ENCODE results near the gene BATF3.
"Not testable (repeated sequence)": the region's sequence is repeated elsewhere in the genome, so short reads cannot be mapped to it uniquely, and the experiment has no call there.

Gene BATF3

DNA sequence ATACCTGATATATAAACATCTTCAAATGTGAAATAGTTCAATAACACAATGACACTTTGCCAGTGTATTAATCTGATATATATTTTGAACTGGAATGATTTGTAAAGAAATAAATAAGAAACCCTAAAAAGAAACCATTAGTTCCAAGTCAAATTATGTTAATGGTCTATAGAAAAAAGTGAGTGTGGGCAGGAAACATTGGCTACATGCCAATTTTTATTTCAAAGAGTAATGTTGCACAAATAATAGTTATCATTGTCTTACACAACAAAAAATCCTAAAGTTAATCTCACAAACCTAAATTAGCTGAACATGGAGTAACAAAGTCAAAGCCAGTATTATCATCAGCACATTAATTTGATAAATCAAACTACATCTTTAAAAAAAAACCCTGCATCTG is 37.9 kb upstream of the BATF3 start:
- TF ChIP-seq ELF4 (IDR thresholded peaks at IDR 0.05) (no peak), PKNOX1 (IDR thresholded peaks at IDR 0.05) (no peak), FOXM1 (IDR thresholded peaks at IDR 0.05; ENCODE audit: borderline replicate concordance) (no peak), LEF1 (IDR thresholded peaks at IDR 0.05; ENCODE audit: borderline replicate concordance) (no peak), HDGF (IDR thresholded peaks at IDR 0.05; ENCODE audit: borderline replicate concordance) (no peak), TARDBP (IDR thresholded peaks at IDR 0.05) (no peak), BHLHE40 (IDR thresholded peaks at IDR 0.05; ENCODE audit: borderline replicate concordance) (no peak), ARNT (IDR thresholded peaks at IDR 0.05) (no peak), CTBP1 (IDR thresholded peaks at IDR 0.05; ENCODE audit: borderline replicate concordance) (no peak), SP1 (IDR thresholded peaks at IDR 0.05) (no peak), FOXK2 (IDR thresholded peaks at IDR 0.05) (no peak), NFRKB (IDR thresholded peaks at IDR 0.05) (no peak), SUZ12 (IDR thresholded peaks at IDR 0.05) (no peak), L3MBTL2 (conservative IDR thresholded peaks at IDR 0.05) (no peak), ZNF384 (IDR thresholded peaks at IDR 0.05) (no peak), FOXA1 (IDR thresholded peaks at IDR 0.05) (no peak)
- CTCF ChIA-PET: interaction anchor here (0.6 kb wide), 1 partner anchor 9 kb away, joined by 3 read pairs; no protein-coding TSS in a partner anchor
- POLR2A ChIA-PET: interaction anchor here (1.1 kb wide), 1 partner anchor 120 kb away, joined by 5 read pairs; the partner anchor contains the start of gene FLVCR1
- no peak for DNase-seq (ENCODE audit: extremely low spot score)

- TF ChIP-seq NFRKB (IDR thresholded peaks at IDR 0.05) (no peak), TARDBP (IDR thresholded peaks at IDR 0.05) (no peak), L3MBTL2 (conservative IDR thresholded peaks at IDR 0.05) (no peak), PKNOX1 (IDR thresholded peaks at IDR 0.05) (no peak), FOXK2 (IDR thresholded peaks at IDR 0.05) (no peak), FOXA1 (IDR thresholded peaks at IDR 0.05) (no peak)
- POLR2A ChIA-PET: no interaction called here
- CTCF ChIA-PET: no interaction called here
- DNase-seq (ENCODE audit: extremely low spot score): no peak
These were observed 33.5 kb upstream of the BATF3 start for GRCh38 chr1:212733109-212733508.

GRCh38 chr1:212731630-212732029 is 32.0 kb upstream of the BATF3 start:
- POLR2A ChIA-PET: no interaction called here
- TF ChIP-seq FOXA1 (IDR thresholded peaks at IDR 0.05) (no peak), TARDBP (IDR thresholded peaks at IDR 0.05) (no peak), CTBP1 (IDR thresholded peaks at IDR 0.05; ENCODE audit: borderline replicate concordance) (no peak), PKNOX1 (IDR thresholded peaks at IDR 0.05) (no peak), L3MBTL2 (conservative IDR thresholded peaks at IDR 0.05) (no peak)
- no peak for DNase-seq (ENCODE audit: extremely low spot score)
- CTCF ChIA-PET: interaction anchor here (0.6 kb wide), 1 partner anchor 59 kb away, joined by 5 read pairs; no protein-coding TSS in a partner anchor

DNA sequence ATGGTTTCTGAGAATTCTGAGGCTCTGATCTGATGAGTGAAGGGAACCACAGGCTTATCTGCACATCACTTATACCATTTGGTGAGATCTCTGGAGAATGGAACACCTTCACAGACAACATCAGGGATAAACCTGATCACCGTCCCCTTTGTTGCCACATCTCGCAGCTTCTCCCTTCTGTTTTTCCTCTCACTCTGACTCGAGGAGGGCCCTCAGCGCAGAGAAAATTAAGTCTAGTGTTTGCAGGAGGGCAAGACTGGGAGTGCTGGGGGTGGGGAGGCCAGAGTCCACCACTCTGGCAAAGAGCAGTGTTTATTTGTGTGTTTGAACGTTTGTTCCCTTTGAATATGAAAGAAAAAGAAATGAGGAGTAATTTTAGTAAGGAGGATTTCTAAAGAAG is 29.0 kb upstream of the BATF3 start:
- no peak for DNase-seq (ENCODE audit: extremely low spot score)
- TF ChIP-seq PKNOX1 (IDR thresholded peaks at IDR 0.05): no peak
- no peak for TF ChIP-seq TARDBP (IDR thresholded peaks at IDR 0.05)
- no peak for TF ChIP-seq BHLHE40 (IDR thresholded peaks at IDR 0.05; ENCODE audit: borderline replicate concordance)
- no peak for TF ChIP-seq LEF1 (IDR thresholded peaks at IDR 0.05; ENCODE audit: borderline replicate concordance)
- no peak for TF ChIP-seq SUZ12 (IDR thresholded peaks at IDR 0.05)
- TF ChIP-seq FOXK2 (IDR thresholded peaks at IDR 0.05): no peak
- no peak for TF ChIP-seq ELF4 (IDR thresholded peaks at IDR 0.05)
- no peak for TF ChIP-seq CTBP1 (IDR thresholded peaks at IDR 0.05; ENCODE audit: borderline replicate concordance)
- TF ChIP-seq FOXM1 (IDR thresholded peaks at IDR 0.05; ENCODE audit: borderline replicate concordance): no peak
- TF ChIP-seq ARNT (IDR thresholded peaks at IDR 0.05): no peak
- TF ChIP-seq HDGF (IDR thresholded peaks at IDR 0.05; ENCODE audit: borderline replicate concordance): no peak
- TF ChIP-seq FOXA1 (IDR thresholded peaks at IDR 0.05): no peak
- TF ChIP-seq SP1 (IDR thresholded peaks at IDR 0.05): no peak
- no peak for TF ChIP-seq L3MBTL2 (conservative IDR thresholded peaks at IDR 0.05)
- TF ChIP-seq NFRKB (IDR thresholded peaks at IDR 0.05): no peak
- TF ChIP-seq ZNF384 (IDR thresholded peaks at IDR 0.05): no peak
- ChIA-PET CTCF (interaction anchor here (1.4 kb wide), 1 partner anchor 21 kb away, joined by 3 read pairs; no protein-coding TSS in a partner anchor), POLR2A (no interaction called here)

- CTCF ChIA-PET: no interaction called here
- no peak for DNase-seq (ENCODE audit: extremely low spot score)
- TF ChIP-seq ELF4 (IDR thresholded peaks at IDR 0.05) (no peak), FOXM1 (IDR thresholded peaks at IDR 0.05; ENCODE audit: borderline replicate concordance) (no peak), SP1 (IDR thresholded peaks at IDR 0.05) (no peak), L3MBTL2 (conservative IDR thresholded peaks at IDR 0.05) (no peak), PKNOX1 (IDR thresholded peaks at IDR 0.05) (no peak), NFRKB (IDR thresholded peaks at IDR 0.05) (no peak), SUZ12 (IDR thresholded peaks at IDR 0.05) (no peak), FOXA1 (IDR thresholded peaks at IDR 0.05) (no peak), FOXK2 (IDR thresholded peaks at IDR 0.05) (no peak), HDGF (IDR thresholded peaks at IDR 0.05; ENCODE audit: borderline replicate concordance) (no peak), ARNT (IDR thresholded peaks at IDR 0.05) (no peak), LEF1 (IDR thresholded peaks at IDR 0.05; ENCODE audit: borderline replicate concordance) (no peak), TARDBP (IDR thresholded peaks at IDR 0.05) (no peak), BHLHE40 (IDR thresholded peaks at IDR 0.05; ENCODE audit: borderline replicate concordance) (no peak), ZNF384 (IDR thresholded peaks at IDR 0.05) (no peak), CTBP1 (IDR thresholded peaks at IDR 0.05; ENCODE audit: borderline replicate concordance) (no peak)
- POLR2A ChIA-PET: no interaction called here
These were observed 27.9 kb upstream of the BATF3 start for GRCh38 chr1:212727386-212728181.

- DNase-seq (ENCODE audit: extremely low spot score); POLR2A ChIA-PET; CTCF ChIA-PET: not testable (repeated sequence)
These were observed 25.0 kb upstream of the BATF3 start for GRCh38 chr1:212724679-212725078.

Measured in HEK293T (cell line).